ENCODE measurements around the gene CBFA2T3.

Gene CBFA2T3

DNA sequence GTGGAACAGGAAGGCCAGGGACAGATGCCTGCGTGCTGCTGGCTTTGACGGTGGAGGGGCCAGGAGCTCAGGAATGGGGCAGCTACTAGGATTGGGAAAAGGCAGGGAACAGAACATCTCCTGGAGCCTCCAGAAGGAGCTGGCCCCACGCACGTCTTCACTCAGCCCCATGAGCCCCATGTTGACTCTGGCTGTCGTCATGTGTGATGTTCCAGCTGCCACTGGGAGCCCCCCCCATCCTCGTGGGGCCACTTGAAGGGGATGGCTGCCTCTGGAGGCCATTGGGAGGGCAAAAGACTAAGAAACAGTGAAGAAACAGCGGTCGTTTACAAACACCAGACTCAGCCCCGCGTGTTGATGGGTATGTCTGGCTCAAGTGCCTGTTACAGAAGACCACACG lies 146.7 kb downstream of the CBFA2T3 start:
- no peaks in the 10 kb centered on the region for H3K9me3 Mint-ChIP-seq (ENCODE audit: low read depth)
- no peaks in the 10 kb centered on the region for H3K4me1 Mint-ChIP-seq (ENCODE audit: low read depth)
- H3K4me3 Mint-ChIP-seq: no peak overlapping the region
- H3K36me3 Mint-ChIP-seq: no peaks in the 10 kb centered on the region
- H3K27me3 Mint-ChIP-seq: no peaks in the 10 kb centered on the region
- H3K27ac Mint-ChIP-seq: no peak overlapping the region

DNA sequence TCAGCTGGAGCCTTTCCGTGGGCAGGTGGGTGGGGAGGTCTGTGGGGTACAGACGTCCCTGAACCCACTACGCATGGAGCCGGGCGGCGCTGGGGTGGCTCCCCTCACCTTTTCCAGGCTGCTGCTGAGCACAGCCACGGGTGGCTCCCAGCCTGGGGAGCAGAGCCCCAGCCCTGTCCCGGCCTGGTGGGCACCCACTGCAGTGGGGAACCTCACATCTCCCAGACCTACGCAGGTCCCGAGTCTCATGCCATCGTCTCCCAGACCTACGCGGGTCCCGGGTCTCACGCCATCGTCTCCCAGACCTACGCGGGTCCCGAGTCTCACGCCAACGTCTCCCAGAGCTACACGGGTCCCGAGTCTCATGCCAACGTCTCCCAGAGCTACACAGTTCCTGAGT lies 148.3 kb downstream of the CBFA2T3 start:
- Mint-ChIP-seq H3K4me3 (no peak overlapping the region), H3K36me3 (no peaks in the 10 kb centered on the region), H3K9me3 (ENCODE audit: low read depth) (no peaks in the 10 kb centered on the region)

DNA sequence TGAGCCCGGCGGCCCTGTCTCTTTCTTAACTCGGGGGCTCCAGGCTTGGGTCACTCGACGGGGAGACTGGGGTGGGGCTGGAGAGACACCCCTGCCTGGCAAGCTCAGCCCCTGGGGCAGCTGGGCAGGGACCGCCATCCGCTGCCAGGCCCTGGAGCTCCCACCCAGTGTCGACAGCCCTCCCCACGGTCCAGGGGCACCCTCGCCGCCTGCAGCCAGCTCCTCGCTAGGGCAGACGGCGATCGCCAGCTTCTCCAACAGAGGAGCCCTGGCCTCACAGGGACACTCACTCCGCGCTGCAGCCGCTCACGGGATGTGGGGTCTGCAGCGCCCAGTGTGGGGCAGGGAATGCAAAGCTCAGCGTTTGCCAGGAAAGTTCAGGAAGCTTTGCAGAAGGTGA lies 149.3 kb downstream of the CBFA2T3 start:
- Mint-ChIP-seq H3K4me3 (no peak overlapping the region), H3K27ac (no peak overlapping the region), H3K27me3 (no peaks in the 10 kb centered on the region), H3K36me3 (no peaks in the 10 kb centered on the region), H3K4me1 (ENCODE audit: low read depth) (no peaks in the 10 kb centered on the region), H3K9me3 (ENCODE audit: low read depth) (no peaks in the 10 kb centered on the region)

More for the DNA sequence above, 148.3 kb downstream of the CBFA2T3 start:
- H3K27ac Mint-ChIP-seq: no peak overlapping the region
- H3K27me3 Mint-ChIP-seq: no peaks in the 10 kb centered on the region
- H3K4me1 Mint-ChIP-seq (ENCODE audit: low read depth): no peaks in the 10 kb centered on the region

DNA sequence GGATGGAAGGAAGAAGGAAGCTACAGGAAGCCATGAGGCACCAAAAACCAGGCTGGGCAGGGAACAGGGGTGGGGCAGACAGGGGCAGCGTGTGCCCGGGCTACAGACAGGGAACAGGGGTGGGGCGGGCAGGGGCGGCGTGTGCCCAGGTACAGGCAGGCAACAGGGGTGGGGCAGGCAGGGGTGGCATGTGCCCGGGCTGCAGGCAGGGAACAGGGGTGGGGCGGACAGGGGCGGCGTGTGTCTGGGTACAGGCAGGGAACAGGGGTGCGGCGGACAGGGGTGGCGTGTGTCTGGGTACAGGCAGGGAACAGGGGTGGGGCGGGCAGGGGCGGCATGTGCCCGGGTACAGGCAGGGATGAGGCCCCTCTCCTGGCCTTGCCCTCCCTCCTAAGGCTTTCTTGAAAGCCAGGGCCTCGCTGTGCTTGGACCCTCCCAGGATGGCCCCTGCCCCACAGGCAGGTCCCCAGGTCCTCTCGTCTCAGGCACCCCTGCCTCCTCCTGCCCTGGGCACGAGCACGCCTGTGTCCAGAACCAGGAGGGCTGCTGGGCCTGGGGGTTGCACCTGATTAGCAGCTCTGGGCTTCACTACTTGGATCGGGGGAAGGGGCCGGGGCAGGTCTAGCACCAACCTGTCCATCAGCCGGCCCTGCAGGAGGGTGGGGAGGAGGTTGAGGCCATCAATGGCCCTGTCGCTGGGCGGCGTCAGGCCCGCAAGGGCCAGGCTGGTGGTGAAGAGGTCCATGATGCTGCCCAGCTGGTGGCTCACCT lies 150.8 kb downstream of the CBFA2T3 start:
- no peaks in the 10 kb centered on the region for H3K27me3 Mint-ChIP-seq
- no peak overlapping the region for H3K4me3 Mint-ChIP-seq
- H3K27ac Mint-ChIP-seq: no peak overlapping the region
- no peaks in the 10 kb centered on the region for H3K9me3 Mint-ChIP-seq (ENCODE audit: low read depth)
- H3K4me1 Mint-ChIP-seq (ENCODE audit: low read depth): no peaks in the 10 kb centered on the region
- H3K36me3 Mint-ChIP-seq: no peaks in the 10 kb centered on the region

DNA sequence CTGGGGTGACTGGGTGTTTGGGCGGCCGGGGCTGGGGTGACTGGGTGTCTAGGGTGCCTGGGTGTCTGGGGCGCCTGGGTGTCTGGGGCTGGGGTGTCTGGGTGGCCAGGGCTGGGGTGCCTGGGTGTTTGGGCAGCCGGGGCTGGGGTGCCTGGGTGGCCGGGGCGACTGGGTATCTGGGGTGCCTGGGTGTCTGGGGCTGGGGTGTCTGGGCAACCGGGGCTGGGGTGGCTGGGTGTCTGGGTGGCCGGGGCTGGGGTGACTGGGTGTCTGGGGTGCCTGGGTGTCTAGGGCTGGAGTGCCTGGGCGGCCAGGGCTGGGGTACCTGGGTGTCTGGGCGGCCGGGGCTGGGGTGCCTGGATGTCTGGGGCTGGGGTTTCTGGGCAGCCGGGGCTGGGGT lies 151.9 kb downstream of the CBFA2T3 start:
- no peaks in the 10 kb centered on the region for H3K9me3 Mint-ChIP-seq (ENCODE audit: low read depth)
- no peak overlapping the region for H3K4me3 Mint-ChIP-seq
- no peaks in the 10 kb centered on the region for H3K4me1 Mint-ChIP-seq (ENCODE audit: low read depth)
- H3K27me3 Mint-ChIP-seq: no peaks in the 10 kb centered on the region
- no peaks in the 10 kb centered on the region for H3K36me3 Mint-ChIP-seq
- H3K27ac Mint-ChIP-seq: no peak overlapping the region
